Panc1 (cell line): Measurements from ENCODE around the gene CDHR4. TPM values are rescaled to one million over a fixed set of nuclear protein-coding genes. Genes with fewer than 3 reads are reported as not detected.

Source experiments
- microRNA-seq: library from miRNA; unstranded; fragments of <30 nt; microRNA quantifications from one replicate; pipeline ENCODE4 v1.1.0, GENCODE V29; 2020; ENCODE audit not compliant: unreplicated experiment
- total RNA-seq: library from RNA; stranded (reverse); gene quantifications from one replicate; pipeline ENCODE4 v1.2.1, GENCODE V29; 2021; ENCODE audit not compliant: unreplicated experiment

The CDHR4 gene
- total RNA-seq, 1 experiment from 2014 or later: not detected

Small RNA genes lying within 50 kb of the gene (microRNA-seq; reads per million reads assigned to microRNA genes)
- not detected for gene MIR5193

Other genes with a start within 250 kb of the CDHR4 start
- 0.87 TPM for gene BSN, start 245.4 kb downstream of the CDHR4 start, total RNA-seq
- gene APEH, start 125.5 kb downstream of the CDHR4 start, total RNA-seq: 131 TPM
- 14.0 TPM for gene MST1, start 110.4 kb downstream of the CDHR4 start, total RNA-seq
- 23.1 TPM for gene RNF123, start 110.3 kb downstream of the CDHR4 start, total RNA-seq
- 0.72 TPM for gene AMIGO3, start 80.2 kb downstream of the CDHR4 start, total RNA-seq
- 28.4 TPM for gene GMPPB, start 75.9 kb downstream of the CDHR4 start, total RNA-seq
- gene IP6K1, start 13.3 kb downstream of the CDHR4 start, total RNA-seq: 39.8 TPM
- gene INKA1, start 3.4 kb upstream of the CDHR4 start, total RNA-seq: 2.2 TPM
- gene UBA7, start 14.1 kb upstream of the CDHR4 start, total RNA-seq: 12.5 TPM
- gene TRAIP, start 56.7 kb upstream of the CDHR4 start, total RNA-seq: 18.5 TPM
- gene CAMKV, start 70.0 kb upstream of the CDHR4 start, total RNA-seq: 0.85 TPM
- gene MST1R, start 104.0 kb upstream of the CDHR4 start, total RNA-seq: 27.5 TPM
- gene MON1A, start 129.9 kb upstream of the CDHR4 start, total RNA-seq: 12.9 TPM
- gene RBM6, start 140.3 kb upstream of the CDHR4 start, total RNA-seq: 43.6 TPM